ENCODE results near the gene C12orf57.
A peak's percentile ranks its signal among the peaks of the same experiment; 100 is the strongest.
"Not testable (repeated sequence)": the region's sequence is repeated elsewhere in the genome, so short reads cannot be mapped to it uniquely, and the experiment has no call there.

Gene C12orf57

GRCh38 chr12:6943722-6944380 lies at the start of gene C12orf57, which contains the start of gene RNU7-1:
Gene C12orf57, plus strand, starts transcription at chr12:6944022. Its CDS starts 100 bp downstream, at chr12:6944122.
Gene RNU7-1, plus strand, starts transcription at chr12:6943816.
- DNase-seq: peak; percentile 97

- DNase-seq: no peak
Measured at GRCh38 chr12:6894321-6894720, 49.5 kb upstream of the C12orf57 start.

GRCh38 chr12:6896846-6897435 lies 46.9 kb upstream of the C12orf57 start:
- DNase-seq: no peak

GRCh38 chr12:6899427-6899826 lies 44.4 kb upstream of the C12orf57 start:
- DNase-seq: no peak

GRCh38 chr12:6899837-6900519 lies 43.8 kb upstream of the C12orf57 start:
- DNase-seq: no peak

GRCh38 chr12:6902448-6902847 lies 41.4 kb upstream of the C12orf57 start:
- DNase-seq: no peak

GRCh38 chr12:6903722-6904121 lies 40.1 kb upstream of the C12orf57 start:
- DNase-seq: no peak

GRCh38 chr12:6904280-6905276 lies 39.2 kb upstream of the C12orf57 start, which contains the start of gene LRRC23:
Gene LRRC23, plus strand, starts transcription at chr12:6904822. Its CDS starts 812 bp downstream, at chr12:6905634.
- DNase-seq: peak; percentile 96

GRCh38 chr12:6905414-6906040 lies 38.3 kb upstream of the C12orf57 start:
- DNase-seq: no peak

- not testable (repeated sequence) for DNase-seq
Measured at GRCh38 chr12:6908141-6908540, 35.7 kb upstream of the C12orf57 start.

GRCh38 chr12:6909421-6910145 lies 34.2 kb upstream of the C12orf57 start:
- DNase-seq: no peak

- DNase-seq: no peak
Measured at GRCh38 chr12:6912164-6912935, 31.5 kb upstream of the C12orf57 start.

- peak; percentile 80 for DNase-seq
Measured at GRCh38 chr12:6914246-6914946, 29.4 kb upstream of the C12orf57 start, which contains the start of gene ENO2. Gene ENO2, plus strand, starts transcription at chr12:6914580. Its CDS starts 1,253 bp downstream, at chr12:6915833.

- peak; percentile 42 for DNase-seq
Measured at GRCh38 chr12:6914947-6915788, 28.7 kb upstream of the C12orf57 start.

GRCh38 chr12:6915789-6916285 lies 28.0 kb upstream of the C12orf57 start:
- DNase-seq: no peak

GRCh38 chr12:6916426-6917200 lies 27.2 kb upstream of the C12orf57 start:
- DNase-seq: no peak

GRCh38 chr12:6917491-6918231 lies 26.2 kb upstream of the C12orf57 start:
- DNase-seq: peak; percentile 69
